ENCODE data around the gene ATR. TPM values are rescaled to one million over a fixed set of nuclear protein-coding genes. Genes with fewer than 3 reads are reported as not detected.
A peak's percentile ranks its signal among the peaks of the same experiment; 100 is the strongest.

The ATR gene
- total and polyA plus RNA-seq, 9 of the 15 experiments (the other 6 are each of a cell fraction or from before 2014, with no cell fraction given), result 18.0 to 37.8 (median 23.2) TPM

DNA sequence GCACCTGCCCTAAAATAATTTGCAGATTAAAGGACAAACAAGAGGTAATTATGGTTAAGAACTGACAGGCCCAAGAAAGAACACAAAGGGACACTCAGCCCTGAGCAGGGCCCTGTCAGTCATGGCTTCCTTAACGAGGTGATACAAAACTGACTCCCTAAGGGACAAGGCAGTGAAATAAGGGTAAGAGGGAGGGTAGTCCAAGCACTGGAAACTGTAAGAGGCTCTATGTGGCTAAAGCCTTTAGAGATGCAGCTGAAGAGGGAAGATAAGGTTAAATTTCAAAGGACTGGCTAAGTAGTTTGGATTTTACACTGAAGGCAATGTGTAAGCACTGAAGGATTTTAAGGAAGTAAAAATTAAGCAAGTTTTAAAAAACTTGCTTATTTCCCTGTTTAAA, 3.9 kb downstream of the ATR start:
- CTCF ChIA-PET (ENCODE audit: low intra/inter-chr PET ratio), result no interaction called here
- intact Hi-C loops (cut with micrococcal nuclease), result no loop called here
- WGBS (ENCODE audit: insufficient coverage, low coverage, missing lambda C conversion rate), result 5% methylated on average over 1 of the region's 1 CpG
- H3K4me3 ChIP-seq, result no peak overlapping the region
- no peaks in the 10 kb centered on the region for H4K20me1 ChIP-seq (replicated peaks; ENCODE audit: control insufficient read depth, insufficient read depth, low read length)
- H2AFZ ChIP-seq (ENCODE audit: low read depth, low read length), result no peak overlapping the region
- peaks cover 33% of the 10 kb centered on the region for H3K36me3 ChIP-seq (ENCODE audit: control insufficient read depth, insufficient read depth, low read length)
- no TSS peak for BruUV-seq (replicated peaks)
- DNase-seq (ENCODE audit: extremely low read depth in 1 of 4, low spot score in 3 of 4) (peak in 2 of 4 experiments; percentile 27 to 61), ATAC-seq (peak; percentile 25), FAIRE-seq (no peak)
- no peaks in the 10 kb centered on the region for H3K27me3 ChIP-seq (ENCODE audit: control insufficient read depth in 2 of 2, insufficient read depth in 2 of 2, low read length in 2 of 2)
- H3K4me1 ChIP-seq (replicated peaks in 1 of 2; ENCODE audit: control insufficient read depth in 2 of 2, insufficient read depth in 2 of 2, low read length in 2 of 2), result peaks cover 11 to 14% of the 10 kb centered on the region in 2 experiments
- H3K79me2 ChIP-seq (ENCODE audit: control insufficient read depth, insufficient read depth, low read length), result peaks cover 78% of the 10 kb centered on the region
- peak overlapping the region; percentile 28; the same call in 1 of the 2 replicates for H3K4me2 ChIP-seq (ENCODE audit: insufficient read depth, low read length)
- H3K9me1 ChIP-seq (ENCODE audit: control insufficient read depth, insufficient read depth, low read length), result no peaks in the 10 kb centered on the region
- POLR2A ChIA-PET, result no interaction called here
- peak overlapping the region; percentile 55; the same call in 2 of the 3 replicates for H3K27ac ChIP-seq (ENCODE audit: extremely low read depth, low read depth, low read length)
- in situ Hi-C loops (cut with MboI), result no loop called here
- H3K9me3 ChIP-seq (replicated peaks; ENCODE audit: control insufficient read depth, insufficient read depth, low read depth, low read length), result no peaks in the 10 kb centered on the region
- no peak overlapping the region for H3K9ac ChIP-seq (ENCODE audit: insufficient read depth in 1 of 2, low read depth in 2 of 2, low read length in 2 of 2)
- TF ChIP-seq, protein P1, sequence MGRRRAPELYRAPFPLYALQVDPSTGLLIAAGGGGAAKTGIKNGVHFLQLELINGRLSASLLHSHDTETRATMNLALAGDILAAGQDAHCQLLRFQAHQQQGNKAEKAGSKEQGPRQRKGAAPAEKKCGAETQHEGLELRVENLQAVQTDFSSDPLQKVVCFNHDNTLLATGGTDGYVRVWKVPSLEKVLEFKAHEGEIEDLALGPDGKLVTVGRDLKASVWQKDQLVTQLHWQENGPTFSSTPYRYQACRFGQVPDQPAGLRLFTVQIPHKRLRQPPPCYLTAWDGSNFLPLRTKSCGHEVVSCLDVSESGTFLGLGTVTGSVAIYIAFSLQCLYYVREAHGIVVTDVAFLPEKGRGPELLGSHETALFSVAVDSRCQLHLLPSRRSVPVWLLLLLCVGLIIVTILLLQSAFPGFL (CRISPR knock-in tag; IDR thresholded peaks at IDR 0.05), result no peak
- TF ChIP-seq, protein P2, sequence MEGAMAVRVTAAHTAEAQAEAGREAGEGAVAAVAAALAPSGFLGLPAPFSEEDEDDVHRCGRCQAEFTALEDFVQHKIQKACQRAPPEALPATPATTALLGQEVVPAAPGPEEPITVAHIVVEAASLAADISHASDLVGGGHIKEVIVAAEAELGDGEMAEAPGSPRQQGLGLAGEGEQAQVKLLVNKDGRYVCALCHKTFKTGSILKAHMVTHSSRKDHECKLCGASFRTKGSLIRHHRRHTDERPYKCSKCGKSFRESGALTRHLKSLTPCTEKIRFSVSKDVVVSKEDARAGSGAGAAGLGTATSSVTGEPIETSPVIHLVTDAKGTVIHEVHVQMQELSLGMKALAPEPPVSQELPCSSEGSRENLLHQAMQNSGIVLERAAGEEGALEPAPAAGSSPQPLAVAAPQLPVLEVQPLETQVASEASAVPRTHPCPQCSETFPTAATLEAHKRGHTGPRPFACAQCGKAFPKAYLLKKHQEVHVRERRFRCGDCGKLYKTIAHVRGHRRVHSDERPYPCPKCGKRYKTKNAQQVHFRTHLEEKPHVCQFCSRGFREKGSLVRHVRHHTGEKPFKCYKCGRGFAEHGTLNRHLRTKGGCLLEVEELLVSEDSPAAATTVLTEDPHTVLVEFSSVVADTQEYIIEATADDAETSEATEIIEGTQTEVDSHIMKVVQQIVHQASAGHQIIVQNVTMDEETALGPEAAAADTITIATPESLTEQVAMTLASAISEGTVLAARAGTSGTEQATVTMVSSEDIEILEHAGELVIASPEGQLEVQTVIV (CRISPR knock-in tag; IDR thresholded peaks at IDR 0.05; ENCODE audit: borderline replicate concordance), result no peak
- no peak for TF ChIP-seq RBFOX2 (IDR thresholded peaks at IDR 0.05; ENCODE audit: low read depth, low read length)
- TF ChIP-seq MTA2 (IDR thresholded peaks at IDR 0.05; ENCODE audit: low read depth), result no peak
- 0 out of 2 replicates have a peak, but pooled peaks have one; percentile 24 for TF ChIP-seq GATA2 (CRISPR knock-in tag; IDR thresholded peaks at IDR 0.05)
- no peak for TF ChIP-seq HNRNPH1 (optimal IDR thresholded peaks at IDR 0.05; ENCODE audit: low read depth, low read length)
- no peak for TF ChIP-seq NR3C1 (CRISPR knock-in tag; IDR thresholded peaks at IDR 0.05)
- TF ChIP-seq, protein P3, sequence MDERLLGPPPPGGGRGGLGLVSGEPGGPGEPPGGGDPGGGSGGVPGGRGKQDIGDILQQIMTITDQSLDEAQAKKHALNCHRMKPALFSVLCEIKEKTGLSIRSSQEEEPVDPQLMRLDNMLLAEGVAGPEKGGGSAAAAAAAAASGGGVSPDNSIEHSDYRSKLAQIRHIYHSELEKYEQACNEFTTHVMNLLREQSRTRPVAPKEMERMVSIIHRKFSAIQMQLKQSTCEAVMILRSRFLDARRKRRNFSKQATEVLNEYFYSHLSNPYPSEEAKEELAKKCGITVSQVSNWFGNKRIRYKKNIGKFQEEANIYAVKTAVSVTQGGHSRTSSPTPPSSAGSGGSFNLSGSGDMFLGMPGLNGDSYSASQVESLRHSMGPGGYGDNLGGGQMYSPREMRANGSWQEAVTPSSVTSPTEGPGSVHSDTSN (CRISPR knock-in tag; IDR thresholded peaks at IDR 0.05; ENCODE audit: low read depth), result no peak
- TF ChIP-seq, protein P3 (tag; conservative IDR thresholded peaks at IDR 0.05; ENCODE audit: low read depth), result 0 out of 2 replicates have a peak, but pooled peaks have one; percentile 25
- no peak for TF ChIP-seq MEF2A (IDR thresholded peaks at IDR 0.05; ENCODE audit: control insufficient read depth, low read depth, low read length)
- no peak for TF ChIP-seq GTF2F1 (IDR thresholded peaks at IDR 0.05; ENCODE audit: low read depth, low read length)
- TF ChIP-seq ZNF41 (CRISPR knock-in tag; conservative IDR thresholded peaks at IDR 0.05), result no peak
- no peak for TF ChIP-seq ZFP30 (CRISPR knock-in tag; IDR thresholded peaks at IDR 0.05; ENCODE audit: borderline replicate concordance)
- TF ChIP-seq GABPB1 (CRISPR knock-in tag; IDR thresholded peaks at IDR 0.05), result no peak
- TF ChIP-seq NONO (IDR thresholded peaks at IDR 0.05; ENCODE audit: low read depth in 2 of 2, low read length in 1 of 2), result no peak
- no peak for TF ChIP-seq XRCC4 (IDR thresholded peaks at IDR 0.05; ENCODE audit: extremely low read depth, insufficient read depth, insufficient read length)
- TF ChIP-seq FOXM1 (IDR thresholded peaks at IDR 0.05; ENCODE audit: low read depth), result no peak
- no peak for TF ChIP-seq FOXM1 (CRISPR knock-in tag; IDR thresholded peaks at IDR 0.05; ENCODE audit: low read depth)
